SK-N-SH treated with all-trans-retinoic acid at 6 μM for 48 hours (cell line): ENCODE measurements around the gene STK11.
"Not testable (repeated sequence)": the region's sequence is repeated elsewhere in the genome, so short reads cannot be mapped to it uniquely, and the experiment has no call there.

Source experiments
- ATAC-seq: fragments of 200-7000 bp; cut with Tn5 transposase; 3 replicates; pipeline ENCODE4 v1.9.1; 2020; ENCODE audit warnings: mild to moderate bottlenecking, moderate library complexity
- ARNTL ChIP-seq: fragments of 450-650 bp; formaldehyde crosslinking; IDR thresholded peaks from 2 replicates; pipeline ENCODE4 v1.5.0; 2020; ENCODE audit warnings: low read depth, mild to moderate bottlenecking, moderate library complexity, borderline replicate concordance
- BACH2 ChIP-seq: fragments of 250-450 bp; sonication (Bioruptor Pico); IDR thresholded peaks from 2 replicates; pipeline ENCODE4 v1.9.0; 2021; ENCODE audit warnings: mild to moderate bottlenecking, borderline replicate concordance
- CREB5 ChIP-seq: fragments of 250-450 bp; sonication (Bioruptor Pico); IDR thresholded peaks from 2 replicates; pipeline ENCODE4 v1.5.1; 2020; ENCODE audit warnings: low read depth, mild to moderate bottlenecking, moderate library complexity
- CSDC2 ChIP-seq: fragments of 250-450 bp; sonication (Bioruptor Pico); IDR thresholded peaks from 2 replicates; pipeline ENCODE4 v1.5.0; 2020; ENCODE audit warnings: mild to moderate bottlenecking, moderate library complexity
- ESRRG ChIP-seq: fragments of 250-450 bp; sonication (Bioruptor Pico); IDR thresholded peaks from 2 replicates; pipeline ENCODE4 v1.6.1; 2021; ENCODE audit warnings: mild to moderate bottlenecking
- GLIS3 ChIP-seq: fragments of 250-450 bp; sonication (Bioruptor Pico); IDR thresholded peaks from 2 replicates; pipeline ENCODE4 v1.5.0; 2020; ENCODE audit warnings: mild to moderate bottlenecking, moderate library complexity
- ISL1 ChIP-seq: fragments of 250-450 bp; sonication (Bioruptor Pico); IDR thresholded peaks from 2 replicates; pipeline ENCODE4 v2.1.2; 2022; ENCODE audit warnings: mild to moderate bottlenecking, moderate library complexity
- OSR1 ChIP-seq: fragments of 250-450 bp; sonication (Bioruptor Pico); IDR thresholded peaks from 2 replicates; pipeline ENCODE4 v1.8.0; 2022; ENCODE audit warnings: moderate library complexity, mild to moderate bottlenecking, inconsistent platforms
- PATZ1 ChIP-seq: fragments of 250-450 bp; sonication (Bioruptor Pico); IDR thresholded peaks from 2 replicates; pipeline ENCODE4 v1.8.0; 2020; ENCODE audit warnings: mild to moderate bottlenecking, moderate library complexity, borderline replicate concordance
- POU6F1 ChIP-seq: fragments of 250-450 bp; sonication (Bioruptor Pico); IDR thresholded peaks from 2 replicates; pipeline ENCODE4 v1.8.0; 2021; ENCODE audit warnings: low read depth, mild to moderate bottlenecking, moderate library complexity, borderline replicate concordance
- PPARA ChIP-seq: fragments of 250-450 bp; sonication (Bioruptor Pico); IDR thresholded peaks from 2 replicates; pipeline ENCODE4 v1.5.0; 2020; ENCODE audit warnings: mild to moderate bottlenecking, borderline replicate concordance
- RARB ChIP-seq: fragments of 250-450 bp; sonication (Bioruptor Pico); IDR thresholded peaks from 2 replicates; pipeline ENCODE4 v1.8.0; 2021; ENCODE audit warnings: mild to moderate bottlenecking, moderate library complexity
- SNAI2 ChIP-seq: fragments of 250-450 bp; sonication (Bioruptor Pico); IDR thresholded peaks from 2 replicates; pipeline ENCODE4 v1.5.0; 2020; ENCODE audit warnings: mild to moderate bottlenecking, moderate library complexity
- TCF4 ChIP-seq: fragments of 250-450 bp; sonication (Bioruptor Pico); IDR thresholded peaks from 2 replicates; pipeline ENCODE4 v1.8.0; 2021; ENCODE audit warnings: mild to moderate bottlenecking, moderate library complexity, borderline replicate concordance
- TOX ChIP-seq: fragments of 250-450 bp; sonication (Bioruptor Pico); IDR thresholded peaks from 2 replicates; pipeline ENCODE4 v1.8.0; 2021; ENCODE audit warnings: mild to moderate bottlenecking, moderate library complexity, borderline replicate concordance
- TSHZ2 ChIP-seq: fragments of 250-450 bp; sonication (Bioruptor Pico); IDR thresholded peaks from 2 replicates; pipeline ENCODE4 v1.5.0; 2020; ENCODE audit warnings: mild to moderate bottlenecking, moderate library complexity
- ZC3H10 ChIP-seq: fragments of 250-450 bp; sonication (Bioruptor Pico); IDR thresholded peaks from 2 replicates; pipeline ENCODE4 v1.5.1; 2021; ENCODE audit warnings: mild to moderate bottlenecking, moderate library complexity
- ZFP3 ChIP-seq: fragments of 250-450 bp; sonication (Bioruptor Pico); IDR thresholded peaks from 2 replicates; pipeline ENCODE4 v1.5.0; 2020; ENCODE audit warnings: mild to moderate bottlenecking, moderate library complexity
- ZFP30 ChIP-seq: fragments of 450-650 bp; formaldehyde crosslinking; IDR thresholded peaks from 2 replicates; pipeline ENCODE4 v1.5.0; 2022; ENCODE audit warnings: mild to moderate bottlenecking, moderate library complexity
- ZNF565 ChIP-seq: fragments of 450-650 bp; formaldehyde crosslinking; conservative IDR thresholded peaks from 2 replicates; pipeline ENCODE4 v1.5.0; 2020; ENCODE audit warnings: low read depth, mild to moderate bottlenecking, moderate library complexity
- ZNF70 ChIP-seq: fragments of 450-650 bp; formaldehyde crosslinking; IDR thresholded peaks from 2 replicates; pipeline ENCODE4 v1.5.0; 2020; ENCODE audit warnings: mild to moderate bottlenecking, moderate library complexity
- ZNF8 ChIP-seq: fragments of 450-650 bp; formaldehyde crosslinking; IDR thresholded peaks from 2 replicates; pipeline ENCODE4 v1.5.0; 2020; ENCODE audit warnings: mild to moderate bottlenecking, moderate library complexity

STK11 gene

GRCh38 chr19:1206150-1206863, 729 bp downstream of the STK11 start:
- TF ChIP-seq POU6F1 (CRISPR knock-in tag) (no peak), BACH2 (CRISPR knock-in tag) (no peak), PPARA (CRISPR knock-in tag) (no peak), SNAI2 (CRISPR knock-in tag) (no peak), ZNF8 (CRISPR knock-in tag) (no peak), ARNTL (no peak)
- ATAC-seq = no peak

GRCh38 chr19:1206864-1207450, 1.4 kb downstream of the STK11 start:
- no peak for TF ChIP-seq ISL1
- TF ChIP-seq TCF4 (CRISPR knock-in tag) = no peak
- TF ChIP-seq CSDC2 (CRISPR knock-in tag) = no peak
- TF ChIP-seq ZNF70 = no peak
- no peak for TF ChIP-seq ZC3H10 (CRISPR knock-in tag)
- no peak for TF ChIP-seq ZFP3 (CRISPR knock-in tag)
- TF ChIP-seq TSHZ2 (CRISPR knock-in tag) = no peak
- no peak for TF ChIP-seq PATZ1 (CRISPR knock-in tag)
- no peak for TF ChIP-seq POU6F1 (CRISPR knock-in tag)
- no peak for TF ChIP-seq OSR1
- no peak for TF ChIP-seq ZNF8 (CRISPR knock-in tag)
- TF ChIP-seq ZFP30 (CRISPR knock-in tag) = no peak
- no peak for TF ChIP-seq ARNTL
- TF ChIP-seq SNAI2 (CRISPR knock-in tag) = no peak
- no peak for TF ChIP-seq CREB5 (CRISPR knock-in tag)
- TF ChIP-seq ZNF565 (CRISPR knock-in tag) = no peak
- no peak for TF ChIP-seq ESRRG
- ATAC-seq = peak; percentile 11

- not testable (repeated sequence) for ATAC-seq
Measured at GRCh38 chr19:1208830-1209229, 3.3 kb downstream of the STK11 start.

GRCh38 chr19:1210227-1210538, 4.6 kb downstream of the STK11 start:
- TF ChIP-seq ZFP30 (CRISPR knock-in tag) (no peak), RARB (no peak), TOX (CRISPR knock-in tag) (no peak), GLIS3 (no peak), ZNF70 (no peak), ISL1 (no peak), ZNF8 (CRISPR knock-in tag) (no peak), PPARA (CRISPR knock-in tag) (no peak), OSR1 (no peak)
- ATAC-seq = no peak
